HCT116 (cell line): ENCODE measurements around the gene SP9. TPM values are rescaled to one million over a fixed set of nuclear protein-coding genes. Genes with fewer than 3 reads are reported as not detected.

Source experiments
- ATAC-seq: fragments of 200-7000 bp; cut with Tn5 transposase; 2 replicates; pipeline ENCODE4 v1.9.1; 2020; ENCODE audit warnings: mild to moderate bottlenecking, moderate library complexity
- BruUV-seq: library from RNA; stranded (reverse); fragments of 400-500 nt; replicated peaks from 2 replicates; lab custom pipeline; 2021; lab: Mats Ljungman, UMichigan
- CTCF ChIA-PET: fragments of 300-600 bp; sonication (Branson Sonifier 250); formaldehyde crosslinking; loops from one replicate; lab custom pipeline; 2021; ENCODE audit warnings: antibody characterized with exemption; lab: Charles Lee
- POLR2A ChIA-PET: fragments of 300-600, 350-600 bp; sonication (Branson Sonifier 250); formaldehyde crosslinking; loops from one replicate; lab custom pipeline; 2021; ENCODE audit warnings: antibody characterized with exemption; lab: Charles Lee
- RAD21 ChIA-PET, 2 experiments: fragments of 300-600 bp; sonication (Branson Sonifier 250); formaldehyde crosslinking; loops; one replicate each; lab custom pipeline; 2023; ENCODE audit warnings: low total read pairs in 2 of 2; ENCODE audit not compliant: uncharacterized antibody in 2 of 2, unreplicated experiment in 2 of 2, low non-redundant PET in 1 of 2; lab: Charles Lee
- DNase-seq: peaks from one replicate; pipeline ENCODE4 v3.0.0-alpha.2; 2010; ENCODE audit warnings: low read depth, low spot score
- H2AFZ ChIP-seq: fragments of 200-600 bp; shearing (Covaris generic), sonication (generic); 2 replicates; pipeline ENCODE4 v1.6.1; 2017; ENCODE audit warnings: low read depth, mixed run types, mixed read lengths, antibody characterized with exemption, low read length; ENCODE audit not compliant: poor library complexity, severe bottlenecking
- H3K27ac ChIP-seq: 2 replicates; pipeline ENCODE4 v1.5.1; 2012; ENCODE audit warnings: low read depth, low read length
- H3K27me3 ChIP-seq: fragments of 200-600 bp; sonication (generic); 2 replicates; pipeline ENCODE4 v1.6.1; 2016; ENCODE audit warnings: mixed run types, low read length, mixed read lengths; ENCODE audit not compliant: insufficient read depth
- H3K36me3 ChIP-seq, 2 experiments: fragments of 200-500 bp in 1 of 2; fragments of 200-600 bp in 1 of 2; sonication (Bioruptor generic) in 1 of 2; sonication (generic) in 1 of 2; 2 replicates each; pipeline versions ENCODE4 v1.5.1 to v1.6.1; 2014 to 2016; ENCODE audit warnings: low read length in 2 of 2, inconsistent platforms in 1 of 2, mixed read lengths in 1 of 2, mixed run types in 1 of 2; ENCODE audit not compliant: insufficient read depth in 2 of 2, control insufficient read depth in 1 of 2
- H3K4me1 ChIP-seq, 2 experiments: fragments of 200-600 bp in 1 of 2; sonication (generic) in 1 of 2; 2 replicates each; pipeline versions ENCODE4 v1.5.1 to v1.6.1; 2012 to 2017; ENCODE audit warnings: low read length in 2 of 2, inconsistent platforms in 1 of 2, mild to moderate bottlenecking in 1 of 2, mixed read lengths in 1 of 2, mixed run types in 1 of 2, moderate library complexity in 1 of 2; ENCODE audit not compliant: insufficient read depth in 2 of 2, control insufficient read depth in 1 of 2
- H3K4me2 ChIP-seq: fragments of 200-600 bp; sonication (generic); 2 replicates; pipeline ENCODE4 v1.6.1; 2017; ENCODE audit warnings: mixed run types, low read length, mixed read lengths
- H3K4me3 ChIP-seq, 2 experiments: fragments of 200-600 bp in 1 of 2; sonication (generic) in 1 of 2; replicated peaks in 1 of 2; 2 replicates each; pipeline ENCODE4 v1.5.1; 2011 to 2016; ENCODE audit warnings: low read length in 2 of 2, control low read depth in 1 of 2, low read depth in 1 of 2, mild to moderate bottlenecking in 1 of 2, mixed read lengths in 1 of 2, mixed run types in 1 of 2
- H3K79me2 ChIP-seq: fragments of 200-600 bp; sonication (generic); 2 replicates; pipeline ENCODE4 v1.6.1; 2017; ENCODE audit warnings: mild to moderate bottlenecking, mixed run types, low read length, moderate library complexity, mixed read lengths; ENCODE audit not compliant: insufficient read depth
- H3K9ac ChIP-seq: fragments of 200-600 bp; sonication (generic); 2 replicates; pipeline ENCODE4 v1.6.1; 2016; ENCODE audit warnings: low read length, mixed read lengths
- H3K9me2 ChIP-seq: fragments of 200-600 bp; sonication (generic), shearing (Covaris generic); 2 replicates; pipeline ENCODE4 v1.6.1; 2017; ENCODE audit warnings: mixed run types, mild to moderate bottlenecking, moderate library complexity; ENCODE audit not compliant: insufficient read depth
- H3K9me3 ChIP-seq, 2 experiments: fragments of 200-500 bp in 1 of 2; fragments of 200-600 bp in 1 of 2; sonication (Bioruptor generic) in 1 of 2; sonication (generic) in 1 of 2; 2 replicates each; pipeline ENCODE4 v1.6.1; 2014 to 2017; ENCODE audit warnings: low read length in 2 of 2, mixed read lengths in 2 of 2, inconsistent platforms in 1 of 2, low read depth in 1 of 2, mild to moderate bottlenecking in 1 of 2, mixed run types in 1 of 2, moderate library complexity in 1 of 2; ENCODE audit not compliant: control insufficient read depth in 1 of 2, insufficient read depth in 1 of 2
- H4K20me1 ChIP-seq: fragments of 200-600 bp; sonication (generic), shearing (Covaris generic); 2 replicates; pipeline ENCODE4 v1.6.1; 2017; ENCODE audit warnings: mixed run types, mild to moderate bottlenecking, moderate library complexity; ENCODE audit not compliant: insufficient read depth
- CBX3 ChIP-seq: IDR thresholded peaks from 2 replicates; pipeline ENCODE4 v1.6.1; 2012; ENCODE audit warnings: low read depth
- CEBPB ChIP-seq: IDR thresholded peaks from 2 replicates; pipeline ENCODE4 v1.6.1; 2012; ENCODE audit warnings: low read depth
- EGR1 ChIP-seq: IDR thresholded peaks from 2 replicates; pipeline ENCODE4 v1.6.1; 2012; ENCODE audit warnings: low read depth
- EZH2phosphoT487 ChIP-seq: fragments of 200-600 bp; IDR thresholded peaks from 2 replicates; pipeline ENCODE4 v1.6.1; 2018; ENCODE audit warnings: antibody characterized with exemption, borderline replicate concordance
- FOSL1 ChIP-seq: IDR thresholded peaks from 2 replicates; pipeline ENCODE4 v1.6.1; 2012; ENCODE audit warnings: low read depth
- JUND ChIP-seq: IDR thresholded peaks from 2 replicates; pipeline ENCODE4 v1.6.1; 2012
- POLR2A ChIP-seq: IDR thresholded peaks from 2 replicates; pipeline ENCODE4 v1.7.0; 2011; ENCODE audit warnings: borderline replicate concordance; ENCODE audit not compliant: insufficient read depth, insufficient read length; ENCODE audit errors: extremely low read depth
- POLR2AphosphoS5 ChIP-seq: IDR thresholded peaks from 2 replicates; pipeline ENCODE4 v1.6.1; 2011; ENCODE audit warnings: mild to moderate bottlenecking, low read depth, low read length, moderate library complexity
- RAD21 ChIP-seq: IDR thresholded peaks from 2 replicates; pipeline ENCODE4 v1.6.1; 2012; ENCODE audit warnings: low read depth, mild to moderate bottlenecking
- SP1 ChIP-seq: IDR thresholded peaks from 2 replicates; pipeline ENCODE4 v1.6.1; 2012; ENCODE audit warnings: low read depth
- TCF7L2 ChIP-seq: IDR thresholded peaks from 2 replicates; pipeline ENCODE4 v1.7.0; 2011; ENCODE audit warnings: borderline replicate concordance, inconsistent platforms; ENCODE audit not compliant: insufficient read depth, insufficient read length; ENCODE audit errors: extremely low read depth
- ZFX ChIP-seq: fragments of 450-650 bp; IDR thresholded peaks from 2 replicates; pipeline ENCODE4 v1.6.1; 2017
- intact Hi-C: fragments of 100-400 bp; cut with micrococcal nuclease; formaldehyde crosslinking; loops from 2 replicates; pipeline ENCODE4 v1.10.0; 2022
- total RNA-seq: library from RNA; stranded (reverse); gene quantifications from one replicate; pipeline ENCODE4 v1.2.1, GENCODE V29; 2021; ENCODE audit not compliant: unreplicated experiment
- TF ChIP-seq, protein P1 (sequence below), 3 experiments: fragments of 200-600 bp in 1 of 3; sonication (generic) in 1 of 3; IDR thresholded peaks in 2 of 3; conservative IDR thresholded peaks in 1 of 3; 2 replicates each; pipeline ENCODE4 v1.5.1; 2012 to 2017; ENCODE audit warnings: low read depth in 2 of 3, low read length in 2 of 3, antibody characterized with exemption in 1 of 3, borderline replicate concordance in 1 of 3, control low read depth in 1 of 3, mild to moderate bottlenecking in 1 of 3, mixed read lengths in 1 of 3, mixed run types in 1 of 3, moderate library complexity in 1 of 3; ENCODE audit not compliant: insufficient read depth in 1 of 3
- TF ChIP-seq, protein P2 (sequence below): IDR thresholded peaks from 2 replicates; pipeline ENCODE4 v1.6.1; 2012; ENCODE audit warnings: low read depth
- TF ChIP-seq, protein P3 (sequence below): IDR thresholded peaks from 2 replicates; pipeline ENCODE4 v1.6.1; 2012
- TF ChIP-seq, protein P4 (sequence below): IDR thresholded peaks from 2 replicates; pipeline ENCODE4 v1.6.1; 2011; ENCODE audit warnings: mild to moderate bottlenecking, low read length, moderate library complexity; ENCODE audit not compliant: insufficient replicate concordance; ENCODE audit errors: extremely low read depth
- TF ChIP-seq, protein P5 (sequence below): IDR thresholded peaks from 2 replicates; pipeline ENCODE4 v1.6.1; 2012

The SP9 gene
- total RNA-seq, 1 experiment from 2014 or later = 0.69 TPM

DNA sequence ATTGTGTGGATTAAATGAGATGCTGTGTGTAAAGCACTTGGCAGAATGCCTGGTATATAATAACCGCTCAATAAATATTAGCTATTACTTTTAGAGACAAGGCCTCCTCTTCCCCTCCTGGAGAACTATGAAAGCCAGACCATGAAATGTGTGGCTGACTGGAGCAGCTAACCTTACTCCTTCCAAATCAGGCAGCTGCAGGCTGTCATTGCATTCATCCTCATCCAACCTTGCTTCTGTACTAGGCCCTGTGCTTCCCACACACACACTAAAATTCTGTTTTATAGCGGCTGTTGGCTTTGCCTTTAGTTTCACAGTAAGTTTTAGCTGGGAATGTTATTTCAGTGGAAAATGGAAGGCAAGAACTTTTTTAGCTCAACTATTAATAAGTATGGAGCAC, 10.2 kb upstream of the SP9 start (continued):
- no peak for TF ChIP-seq CEBPB
- TF ChIP-seq JUND = no peak
- no peak for TF ChIP-seq POLR2A

DNA sequence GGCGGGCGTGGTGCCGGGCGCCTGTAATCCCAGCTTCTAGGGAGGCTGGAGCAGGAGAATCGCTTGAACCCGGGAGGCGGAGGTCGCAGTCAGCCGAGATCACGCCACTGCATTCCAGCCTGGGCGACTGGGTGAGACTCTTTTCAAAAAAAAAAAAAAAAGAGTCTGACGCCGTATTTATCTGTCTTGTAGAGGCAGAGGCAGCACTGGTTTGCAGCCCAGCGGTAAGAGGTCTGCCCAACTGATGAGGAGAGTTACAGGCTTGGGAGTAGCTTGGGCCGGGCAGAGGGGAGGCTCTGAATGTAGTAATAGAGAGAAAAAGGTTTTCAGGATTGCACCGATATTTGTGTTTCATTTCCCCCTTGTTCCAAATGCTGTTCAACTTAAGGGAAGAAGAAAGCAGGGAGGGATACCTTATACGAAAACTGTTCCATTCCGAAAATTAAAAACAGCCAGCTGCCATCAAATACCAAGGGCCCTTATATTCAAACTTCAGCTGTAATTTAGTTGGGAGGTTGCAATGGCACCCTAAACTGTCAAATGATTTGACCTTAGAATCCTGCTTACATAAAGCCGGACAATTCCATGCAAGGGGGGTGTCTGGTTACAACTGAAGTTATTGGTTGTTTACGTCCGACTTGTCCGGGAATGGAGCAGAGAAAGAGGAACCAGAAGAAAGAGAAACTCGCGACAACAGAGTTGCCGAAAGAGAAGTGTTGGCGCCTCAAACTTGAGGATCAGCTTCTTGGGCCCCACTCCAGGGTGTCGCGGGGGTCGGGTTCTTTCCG, 9.2 kb upstream of the SP9 start:
- CTCF ChIA-PET = interaction anchor here (1.0 to 1.1 kb wide), 2 partner anchors 11 to 16 kb away, joined by 3 read pairs; no protein-coding TSS in a partner anchor
- Histone ChIP-seq H3K27ac (no peak overlapping the region), H3K79me2 (no peaks in the 10 kb centered on the region), H4K20me1 (no peaks in the 10 kb centered on the region), H2AFZ (no peak overlapping the region), H3K9me3 (no peaks in the 10 kb centered on the region), H3K4me3 (no peak overlapping the region), H3K27me3 (no peaks in the 10 kb centered on the region), H3K9ac (no peak overlapping the region), H3K9me2 (no peaks in the 10 kb centered on the region), H3K36me3 (no peaks in the 10 kb centered on the region), H3K4me2 (no peak overlapping the region), H3K4me1 (no peaks in the 10 kb centered on the region)
- POLR2A ChIA-PET = no interaction called here
- no peak for DNase-seq
- intact Hi-C loops = no loop called here
- RAD21 ChIA-PET = no interaction called here
- no peak for ATAC-seq
- TF ChIP-seq, protein P1, sequence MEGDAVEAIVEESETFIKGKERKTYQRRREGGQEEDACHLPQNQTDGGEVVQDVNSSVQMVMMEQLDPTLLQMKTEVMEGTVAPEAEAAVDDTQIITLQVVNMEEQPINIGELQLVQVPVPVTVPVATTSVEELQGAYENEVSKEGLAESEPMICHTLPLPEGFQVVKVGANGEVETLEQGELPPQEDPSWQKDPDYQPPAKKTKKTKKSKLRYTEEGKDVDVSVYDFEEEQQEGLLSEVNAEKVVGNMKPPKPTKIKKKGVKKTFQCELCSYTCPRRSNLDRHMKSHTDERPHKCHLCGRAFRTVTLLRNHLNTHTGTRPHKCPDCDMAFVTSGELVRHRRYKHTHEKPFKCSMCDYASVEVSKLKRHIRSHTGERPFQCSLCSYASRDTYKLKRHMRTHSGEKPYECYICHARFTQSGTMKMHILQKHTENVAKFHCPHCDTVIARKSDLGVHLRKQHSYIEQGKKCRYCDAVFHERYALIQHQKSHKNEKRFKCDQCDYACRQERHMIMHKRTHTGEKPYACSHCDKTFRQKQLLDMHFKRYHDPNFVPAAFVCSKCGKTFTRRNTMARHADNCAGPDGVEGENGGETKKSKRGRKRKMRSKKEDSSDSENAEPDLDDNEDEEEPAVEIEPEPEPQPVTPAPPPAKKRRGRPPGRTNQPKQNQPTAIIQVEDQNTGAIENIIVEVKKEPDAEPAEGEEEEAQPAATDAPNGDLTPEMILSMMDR (IDR thresholded peaks at IDR 0.05 in 2 of 3, conservative IDR thresholded peaks at IDR 0.05 in 1 of 3; ENCODE audit: borderline replicate concordance in 1 of 3, insufficient read depth in 1 of 3, low read depth in 2 of 3, low read length in 2 of 3) = no peak
- TF ChIP-seq, protein P2, sequence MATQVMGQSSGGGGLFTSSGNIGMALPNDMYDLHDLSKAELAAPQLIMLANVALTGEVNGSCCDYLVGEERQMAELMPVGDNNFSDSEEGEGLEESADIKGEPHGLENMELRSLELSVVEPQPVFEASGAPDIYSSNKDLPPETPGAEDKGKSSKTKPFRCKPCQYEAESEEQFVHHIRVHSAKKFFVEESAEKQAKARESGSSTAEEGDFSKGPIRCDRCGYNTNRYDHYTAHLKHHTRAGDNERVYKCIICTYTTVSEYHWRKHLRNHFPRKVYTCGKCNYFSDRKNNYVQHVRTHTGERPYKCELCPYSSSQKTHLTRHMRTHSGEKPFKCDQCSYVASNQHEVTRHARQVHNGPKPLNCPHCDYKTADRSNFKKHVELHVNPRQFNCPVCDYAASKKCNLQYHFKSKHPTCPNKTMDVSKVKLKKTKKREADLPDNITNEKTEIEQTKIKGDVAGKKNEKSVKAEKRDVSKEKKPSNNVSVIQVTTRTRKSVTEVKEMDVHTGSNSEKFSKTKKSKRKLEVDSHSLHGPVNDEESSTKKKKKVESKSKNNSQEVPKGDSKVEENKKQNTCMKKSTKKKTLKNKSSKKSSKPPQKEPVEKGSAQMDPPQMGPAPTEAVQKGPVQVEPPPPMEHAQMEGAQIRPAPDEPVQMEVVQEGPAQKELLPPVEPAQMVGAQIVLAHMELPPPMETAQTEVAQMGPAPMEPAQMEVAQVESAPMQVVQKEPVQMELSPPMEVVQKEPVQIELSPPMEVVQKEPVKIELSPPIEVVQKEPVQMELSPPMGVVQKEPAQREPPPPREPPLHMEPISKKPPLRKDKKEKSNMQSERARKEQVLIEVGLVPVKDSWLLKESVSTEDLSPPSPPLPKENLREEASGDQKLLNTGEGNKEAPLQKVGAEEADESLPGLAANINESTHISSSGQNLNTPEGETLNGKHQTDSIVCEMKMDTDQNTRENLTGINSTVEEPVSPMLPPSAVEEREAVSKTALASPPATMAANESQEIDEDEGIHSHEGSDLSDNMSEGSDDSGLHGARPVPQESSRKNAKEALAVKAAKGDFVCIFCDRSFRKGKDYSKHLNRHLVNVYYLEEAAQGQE = no peak
- TF ChIP-seq POLR2A (no peak), SP1 (no peak), RAD21 (no peak), POLR2AphosphoS5 (no peak), EGR1 (no peak), CEBPB (no peak), EZH2phosphoT487 (no peak), ZFX (no peak), CBX3 (no peak), TCF7L2 (no peak), FOSL1 (no peak)
- TF ChIP-seq, protein P3, sequence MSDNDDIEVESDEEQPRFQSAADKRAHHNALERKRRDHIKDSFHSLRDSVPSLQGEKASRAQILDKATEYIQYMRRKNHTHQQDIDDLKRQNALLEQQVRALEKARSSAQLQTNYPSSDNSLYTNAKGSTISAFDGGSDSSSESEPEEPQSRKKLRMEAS = no peak
- TF ChIP-seq, protein P4, sequence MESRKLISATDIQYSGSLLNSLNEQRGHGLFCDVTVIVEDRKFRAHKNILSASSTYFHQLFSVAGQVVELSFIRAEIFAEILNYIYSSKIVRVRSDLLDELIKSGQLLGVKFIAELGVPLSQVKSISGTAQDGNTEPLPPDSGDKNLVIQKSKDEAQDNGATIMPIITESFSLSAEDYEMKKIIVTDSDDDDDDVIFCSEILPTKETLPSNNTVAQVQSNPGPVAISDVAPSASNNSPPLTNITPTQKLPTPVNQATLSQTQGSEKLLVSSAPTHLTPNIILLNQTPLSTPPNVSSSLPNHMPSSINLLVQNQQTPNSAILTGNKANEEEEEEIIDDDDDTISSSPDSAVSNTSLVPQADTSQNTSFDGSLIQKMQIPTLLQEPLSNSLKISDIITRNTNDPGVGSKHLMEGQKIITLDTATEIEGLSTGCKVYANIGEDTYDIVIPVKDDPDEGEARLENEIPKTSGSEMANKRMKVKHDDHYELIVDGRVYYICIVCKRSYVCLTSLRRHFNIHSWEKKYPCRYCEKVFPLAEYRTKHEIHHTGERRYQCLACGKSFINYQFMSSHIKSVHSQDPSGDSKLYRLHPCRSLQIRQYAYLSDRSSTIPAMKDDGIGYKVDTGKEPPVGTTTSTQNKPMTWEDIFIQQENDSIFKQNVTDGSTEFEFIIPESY = no peak
- TF ChIP-seq, protein P5, sequence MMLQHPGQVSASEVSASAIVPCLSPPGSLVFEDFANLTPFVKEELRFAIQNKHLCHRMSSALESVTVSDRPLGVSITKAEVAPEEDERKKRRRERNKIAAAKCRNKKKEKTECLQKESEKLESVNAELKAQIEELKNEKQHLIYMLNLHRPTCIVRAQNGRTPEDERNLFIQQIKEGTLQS = no peak
- no TSS peak for BruUV-seq
